ENCODE data around the gene PYGB.
A peak's percentile ranks its signal among the peaks of the same experiment; 100 is the strongest.
"Not testable (repeated sequence)": the region's sequence is repeated elsewhere in the genome, so short reads cannot be mapped to it uniquely, and the experiment has no call there.

PYGB gene

GRCh38 chr20:25249198-25249931 is 1.5 kb downstream of the PYGB start:
- DNase-seq: no peak

- peak; percentile 47 for DNase-seq
These were observed 2.6 kb downstream of the PYGB start for GRCh38 chr20:25250508-25250907.

- DNase-seq: no peak
These were observed 3.1 kb downstream of the PYGB start for GRCh38 chr20:25251019-25251418.

- DNase-seq: no peak
These were observed 3.7 kb downstream of the PYGB start for GRCh38 chr20:25251558-25251957.

GRCh38 chr20:25252230-25252651 is 4.4 kb downstream of the PYGB start:
- no peak for DNase-seq

GRCh38 chr20:25252686-25253421 is 5.0 kb downstream of the PYGB start:
- no peak for DNase-seq

GRCh38 chr20:25253606-25254275 is 5.9 kb downstream of the PYGB start:
- no peak for DNase-seq

- DNase-seq: no peak
These were observed 6.7 kb downstream of the PYGB start for GRCh38 chr20:25254571-25254970.

GRCh38 chr20:25254986-25255680 is 7.2 kb downstream of the PYGB start:
- no peak for DNase-seq

- no peak for DNase-seq
These were observed 8.5 kb downstream of the PYGB start for GRCh38 chr20:25256226-25256859.

- DNase-seq: peak; percentile 1
These were observed 9.2 kb downstream of the PYGB start for GRCh38 chr20:25257130-25257529.

GRCh38 chr20:25257756-25258475 is 10.0 kb downstream of the PYGB start:
- no peak for DNase-seq

- DNase-seq: peak; percentile 1
These were observed 10.6 kb downstream of the PYGB start for GRCh38 chr20:25258476-25258805.

- no peak for DNase-seq
These were observed 10.9 kb downstream of the PYGB start for GRCh38 chr20:25258828-25259227.

- no peak for DNase-seq
These were observed 11.5 kb downstream of the PYGB start for GRCh38 chr20:25259358-25259757.

GRCh38 chr20:25259788-25260254 is 11.9 kb downstream of the PYGB start:
- no peak for DNase-seq

- DNase-seq: not testable (repeated sequence)
These were observed 13.0 kb downstream of the PYGB start for GRCh38 chr20:25260770-25261437.

- DNase-seq: no peak
These were observed 21.4 kb downstream of the PYGB start for GRCh38 chr20:25269057-25269832.

GRCh38 chr20:25269833-25270170 is 21.9 kb downstream of the PYGB start:
- DNase-seq: no peak

GRCh38 chr20:25270829-25271251 is 23.0 kb downstream of the PYGB start:
- no peak for DNase-seq

All from 8988T (cell line).